MCF 10A (cell line): Measurements from ENCODE around the gene FOXA3. TPM values are rescaled to one million over a fixed set of nuclear protein-coding genes. Genes with fewer than 3 reads are reported as not detected.
A peak's percentile ranks its signal among the peaks of the same experiment; 100 is the strongest.

Experiments used
- Bru-seq: library from RNA; stranded (reverse); fragments of 400-500 nt; gene quantifications from one replicate; lab custom pipeline; 2021; lab: Mats Ljungman, UMichigan
- BruChase-seq, 2 experiments: library from RNA; stranded (reverse); fragments of 400-500 nt; gene quantifications; one replicate each; lab custom pipeline; 2021; lab: Mats Ljungman, UMichigan
- BruUV-seq: library from RNA; stranded (reverse); fragments of 400-500 nt; replicated peaks from 2 replicates; lab custom pipeline; 2021; lab: Mats Ljungman, UMichigan
- CTCF ChIA-PET: fragments of 300-600 bp; sonication (Branson Sonifier 250); formaldehyde crosslinking; extraction: SDS; loops from one replicate; lab custom pipeline; 2021; ENCODE audit warnings: antibody characterized with exemption, inconsistent platforms; lab: Yijun Ruan, JAX
- POLR2A ChIA-PET: fragments of 300-600, 350-650 bp; sonication (Branson Sonifier 250); formaldehyde crosslinking; extraction: SDS; loops from one replicate; lab custom pipeline; 2020; ENCODE audit warnings: antibody characterized with exemption, inconsistent platforms; lab: Yijun Ruan, JAX
- DNase-seq: peaks from one replicate; pipeline ENCODE4 v3.0.0-alpha.2; 2018; ENCODE audit not compliant: unreplicated experiment
- H3K27ac Mint-ChIP-seq: one replicate; pipeline ENCODE4 v1.8.0; 2022; ENCODE audit warnings: mild to moderate bottlenecking, low read depth, mixed read lengths; ENCODE audit not compliant: unreplicated experiment
- H3K27me3 Mint-ChIP-seq: one replicate; pipeline ENCODE4 v1.8.0; 2022; ENCODE audit warnings: mixed read lengths; ENCODE audit not compliant: insufficient read depth, unreplicated experiment
- H3K36me3 Mint-ChIP-seq: one replicate; pipeline ENCODE4 v1.8.0; 2022; ENCODE audit warnings: mild to moderate bottlenecking, moderate library complexity, mixed read lengths; ENCODE audit not compliant: insufficient read depth, unreplicated experiment
- H3K4me1 Mint-ChIP-seq: one replicate; pipeline ENCODE4 v1.8.0; 2022; ENCODE audit warnings: mixed read lengths; ENCODE audit not compliant: insufficient read depth, unreplicated experiment
- H3K4me3 Mint-ChIP-seq: one replicate; pipeline ENCODE4 v1.8.0; 2022; ENCODE audit warnings: mild to moderate bottlenecking, moderate library complexity, mixed read lengths; ENCODE audit not compliant: unreplicated experiment
- H3K9me3 Mint-ChIP-seq: one replicate; pipeline ENCODE4 v1.8.0; 2022; ENCODE audit warnings: mixed read lengths; ENCODE audit not compliant: unreplicated experiment
- intact Hi-C: fragments of 100-400 bp; cut with micrococcal nuclease; formaldehyde crosslinking; loops from 2 replicates; pipeline ENCODE4 v1.14.1; 2022
- long read RNA-seq: library from polyadenylated mRNA; stranded (forward); transcript quantifications from one replicate; pipeline ENCODE4 v2.0.0, GENCODE V29; 2022
- total RNA-seq: library from RNA; stranded (reverse); gene quantifications from 2 replicates; pipeline ENCODE4 v1.2.3, GENCODE V29; 2022
- TF ChIP-seq, protein P1 (sequence below): fragments of 200-600 bp; IDR thresholded peaks from one replicate; pipeline ENCODE4 v1.8.0; 2022; ENCODE audit warnings: antibody characterized with exemption, mild to moderate bottlenecking; ENCODE audit not compliant: unreplicated experiment

Gene FOXA3
- total RNA-seq (not detected in 2 replicates), Bru-seq, nascent RNA (not detected), BruChase-seq, experiment 1, labeled RNA remaining after a 6-hour chase (percentile 8 among the genes with signal in this experiment), BruChase-seq, experiment 2, labeled RNA remaining after a 2-hour chase (not detected)
- long read RNA-seq, result 0 reads

DNA sequence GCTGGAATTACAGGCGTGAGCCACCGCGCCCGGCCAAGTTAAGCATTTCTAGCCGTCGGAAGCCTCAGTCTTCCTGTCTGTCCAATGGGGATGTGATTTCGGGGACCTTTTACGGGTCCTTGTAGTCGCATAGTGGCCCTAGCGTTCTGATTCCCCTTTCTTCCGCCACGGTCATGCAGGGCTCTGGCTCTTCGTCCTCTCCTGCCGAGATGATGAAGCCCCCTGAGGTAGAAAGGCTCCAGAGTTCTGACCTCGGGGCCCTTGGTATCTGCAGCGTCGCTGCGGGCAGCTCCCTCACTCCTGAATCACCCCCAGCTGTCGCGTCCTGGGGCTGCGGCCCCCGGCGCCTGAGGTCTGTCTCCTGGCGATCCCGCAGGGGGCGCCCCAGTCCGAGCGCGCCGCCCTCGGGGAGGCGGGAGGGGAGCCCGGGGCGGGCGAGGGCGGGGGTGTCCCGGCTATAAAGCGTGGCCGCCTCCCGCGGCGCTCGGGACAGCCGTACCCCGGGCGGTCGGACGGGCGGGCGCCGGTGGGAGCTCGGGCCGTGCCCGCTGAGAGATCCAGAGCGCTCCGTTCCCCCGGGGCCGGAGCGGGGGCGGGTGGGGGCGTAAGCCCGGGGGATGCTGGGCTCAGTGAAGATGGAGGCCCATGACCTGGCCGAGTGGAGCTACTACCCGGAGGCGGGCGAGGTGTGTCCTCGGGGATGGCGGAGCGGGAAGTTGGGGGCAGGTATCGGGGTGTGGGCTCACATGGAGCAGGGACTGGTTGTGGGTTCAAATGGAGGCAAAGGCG is at the start of gene FOXA3:
Gene FOXA3, plus strand, starts transcription at position 487 of the 789 bp plus-strand sequence. Its CDS starts 131 bp downstream, at position 618.
- ChIA-PET POLR2A (interaction anchor here (0.5 to 2.1 kb wide), 17 partner anchors 14 to 833 kb away, joined by 3 to 34 read pairs (median 5); partner anchors contain the start of genes CCDC61, IRF2BP1, MYPOP and QPCTL), CTCF (interaction anchor here (0.6 to 1.4 kb wide), 3 partner anchors 19 to 155 kb away, joined by 3 to 5 read pairs (median 4); no protein-coding TSS in a partner anchor)
- H3K9me3 Mint-ChIP-seq, result no peaks in the 10 kb centered on the region
- no peak for DNase-seq
- H3K27ac Mint-ChIP-seq, result peak within 1 kb of the TSS; percentile 86
- peaks cover 51% of the 10 kb centered on the region for H3K27me3 Mint-ChIP-seq
- intact Hi-C loops, result no loop called here
- peak within 1 kb of the TSS; percentile 90 for H3K4me3 Mint-ChIP-seq
- peaks cover 5% of the 10 kb centered on the region for H3K4me1 Mint-ChIP-seq
- peaks cover 25% of the 10 kb centered on the region for H3K36me3 Mint-ChIP-seq
- TF ChIP-seq, protein P1, sequence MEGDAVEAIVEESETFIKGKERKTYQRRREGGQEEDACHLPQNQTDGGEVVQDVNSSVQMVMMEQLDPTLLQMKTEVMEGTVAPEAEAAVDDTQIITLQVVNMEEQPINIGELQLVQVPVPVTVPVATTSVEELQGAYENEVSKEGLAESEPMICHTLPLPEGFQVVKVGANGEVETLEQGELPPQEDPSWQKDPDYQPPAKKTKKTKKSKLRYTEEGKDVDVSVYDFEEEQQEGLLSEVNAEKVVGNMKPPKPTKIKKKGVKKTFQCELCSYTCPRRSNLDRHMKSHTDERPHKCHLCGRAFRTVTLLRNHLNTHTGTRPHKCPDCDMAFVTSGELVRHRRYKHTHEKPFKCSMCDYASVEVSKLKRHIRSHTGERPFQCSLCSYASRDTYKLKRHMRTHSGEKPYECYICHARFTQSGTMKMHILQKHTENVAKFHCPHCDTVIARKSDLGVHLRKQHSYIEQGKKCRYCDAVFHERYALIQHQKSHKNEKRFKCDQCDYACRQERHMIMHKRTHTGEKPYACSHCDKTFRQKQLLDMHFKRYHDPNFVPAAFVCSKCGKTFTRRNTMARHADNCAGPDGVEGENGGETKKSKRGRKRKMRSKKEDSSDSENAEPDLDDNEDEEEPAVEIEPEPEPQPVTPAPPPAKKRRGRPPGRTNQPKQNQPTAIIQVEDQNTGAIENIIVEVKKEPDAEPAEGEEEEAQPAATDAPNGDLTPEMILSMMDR, result peak; percentile 46
- BruUV-seq, result no TSS peak

GRCh38 chr19:45814851-45815480 is 49.2 kb upstream of the FOXA3 start, which contains the start of gene RSPH6A:
TSS of gene RSPH6A (minus strand) at chr19:45815308. CDS start at chr19:45815176, 132 bp downstream.
- intact Hi-C loops, result loop anchor here (5.0 kb wide), 1 partner anchor 252 kb away; no protein-coding TSS in a partner anchor
- peaks cover 28% of the 10 kb centered on the region for H3K36me3 Mint-ChIP-seq
- no TSS peak for BruUV-seq
- ChIA-PET POLR2A (no interaction called here), CTCF (interaction anchor here (0.7 to 1.6 kb wide), 2 partner anchors 9 to 16 kb away, joined by 3 to 5 read pairs; no protein-coding TSS in a partner anchor)
- H3K9me3 Mint-ChIP-seq, result no peaks in the 10 kb centered on the region
- H3K4me1 Mint-ChIP-seq, result peaks cover 6% of the 10 kb centered on the region
- H3K27me3 Mint-ChIP-seq, result no peaks in the 10 kb centered on the region
- TF ChIP-seq, protein P1, result no peak
- no peak within 1 kb of the TSS for H3K4me3 Mint-ChIP-seq
- DNase-seq, result no peak
- no peak within 1 kb of the TSS for H3K27ac Mint-ChIP-seq

DNA sequence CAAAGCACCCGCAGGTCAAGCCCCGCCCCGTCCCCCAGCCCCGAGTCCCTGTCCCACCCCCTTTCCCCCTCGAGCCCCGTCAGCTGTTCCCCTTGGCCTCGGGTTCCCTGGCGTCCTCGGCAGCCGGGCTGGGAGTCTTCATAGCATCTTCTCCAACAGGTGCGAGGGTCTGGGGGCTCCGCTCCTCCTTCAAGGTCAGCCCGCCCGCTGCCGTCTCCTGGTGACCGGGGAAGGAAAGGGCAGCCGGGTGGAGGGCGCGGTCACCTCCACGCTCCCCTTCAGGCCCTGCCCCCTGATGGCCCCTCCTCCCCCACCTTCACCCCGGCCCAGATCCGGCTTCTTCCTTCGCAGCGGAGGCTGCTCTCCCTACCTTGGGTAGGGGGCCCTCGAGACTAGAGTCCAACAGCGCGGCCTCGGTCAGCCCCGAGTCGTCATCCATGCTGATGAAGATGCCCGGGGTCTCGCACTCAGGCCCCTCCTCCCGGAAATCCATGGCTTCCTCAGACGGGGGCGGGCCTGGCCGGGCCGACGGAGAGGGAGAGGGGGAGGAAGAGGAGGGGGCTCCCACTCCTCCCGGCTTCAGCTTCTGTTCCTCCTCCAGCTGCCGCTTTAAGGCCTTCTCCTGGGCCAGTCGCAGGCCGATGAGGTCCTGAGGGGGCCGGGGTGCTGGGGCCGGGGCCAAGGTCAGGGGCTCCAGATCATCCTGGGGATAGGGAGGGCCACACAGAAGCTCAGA is 48.5 kb upstream of the FOXA3 start:
- H3K27ac Mint-ChIP-seq, result no peak overlapping the region

More for the DNA sequence above, 48.5 kb upstream of the FOXA3 start:
- TF ChIP-seq, protein P1, result no peak
- H3K36me3 Mint-ChIP-seq, result peaks cover 29% of the 10 kb centered on the region
- H3K9me3 Mint-ChIP-seq, result no peaks in the 10 kb centered on the region
- H3K4me1 Mint-ChIP-seq, result peaks cover 2% of the 10 kb centered on the region
- H3K27me3 Mint-ChIP-seq, result no peaks in the 10 kb centered on the region
- BruUV-seq, result TSS peak; percentile 35
- intact Hi-C loops, result loop anchor here (5.0 kb wide), 1 partner anchor 252 kb away; no protein-coding TSS in a partner anchor
- CTCF ChIA-PET, result interaction anchor here (0.7 to 1.6 kb wide), 7 partner anchors 9 to 441 kb away, joined by 3 to 8 read pairs (median 4); no protein-coding TSS in a partner anchor
- H3K4me3 Mint-ChIP-seq, result no peak overlapping the region
- POLR2A ChIA-PET, result no interaction called here
- DNase-seq, result no peak
